B cell (primary cell): ENCODE results near the gene CHRNA5. TPM values are rescaled to one million over a fixed set of nuclear protein-coding genes. Genes with fewer than 3 reads are reported as not detected.

ENCODE experiments used
- ATAC-seq: fragments of 200-7000 bp; cut with Tn5 transposase; one replicate; pipeline ENCODE4 v1.10.0; 2021; ENCODE audit warnings: low read depth, mild to moderate bottlenecking, moderate number of reproducible peaks, moderate library complexity
- CTCF ChIA-PET: fragments of 350-600 bp; sonication (Branson Sonifier 250); formaldehyde crosslinking; loops from one replicate; lab custom pipeline; 2021; ENCODE audit warnings: antibody characterized with exemption, inconsistent platforms; lab: Charles Lee
- POLR2A ChIA-PET: fragments of 350-600 bp; sonication (Branson Sonifier 250); formaldehyde crosslinking; loops from one replicate; lab custom pipeline; 2021; ENCODE audit warnings: antibody characterized with exemption; lab: Charles Lee
- DNase-seq: peaks from one replicate; pipeline ENCODE4 v3.0.0; 2013
- H2AFZ ChIP-seq: 2 replicates; pipeline ENCODE4 v1.6.1; 2012; ENCODE audit warnings: mild to moderate bottlenecking, low read depth, low read length; ENCODE audit not compliant: insufficient read depth, poor library complexity, severe bottlenecking
- H3K27ac ChIP-seq, 2 donors: 1 replicate in 1 of 2; 2 replicates in 1 of 2; pipeline ENCODE4 v1.5.1; 2012 to 2013; ENCODE audit warnings: low read length in 2 of 2, mild to moderate bottlenecking in 2 of 2, moderate library complexity in 1 of 2
- H3K27me3 ChIP-seq, 4 experiments: fragments of 200-600 bp in 1 of 4; sonication (generic) in 1 of 4; replicated peaks in 1 of 4; 1 replicate in 2 of 4; 2 replicates in 2 of 4; pipeline versions ENCODE4 v1.6.1 to v1.7.0; 2013 to 2016; ENCODE audit warnings: low read length in 3 of 4, mild to moderate bottlenecking in 2 of 4, mixed read lengths in 1 of 4, moderate library complexity in 1 of 4; ENCODE audit not compliant: insufficient read depth in 4 of 4, control insufficient read depth in 3 of 4; ENCODE audit errors: control extremely low read depth in 1 of 4
- H3K36me3 ChIP-seq, 2 experiments: replicated peaks in 1 of 2; 1 replicate in 1 of 2; 2 replicates in 1 of 2; pipeline versions ENCODE4 v1.6.1 to v1.7.1; 2013; ENCODE audit warnings: low read length in 1 of 2; ENCODE audit not compliant: insufficient read depth in 2 of 2, control insufficient read depth in 1 of 2; ENCODE audit errors: control extremely low read depth in 1 of 2, extremely low read depth in 1 of 2
- H3K4me1 ChIP-seq, 2 donors: fragments of 200-600 bp in 1 of 2; sonication (generic) in 1 of 2; 1 replicate in 1 of 2; 2 replicates in 1 of 2; pipeline versions ENCODE4 v1.5.1 to v1.6.1; 2013 to 2017; ENCODE audit warnings: low read length in 2 of 2; ENCODE audit not compliant: control insufficient read depth in 2 of 2, insufficient read depth in 2 of 2
- H3K4me2 ChIP-seq: replicated peaks from 2 replicates; pipeline ENCODE3; 2012; ENCODE audit warnings: mild to moderate bottlenecking, low read depth, low read length; ENCODE audit not compliant: poor library complexity, severe bottlenecking
- H3K4me3 ChIP-seq, 5 experiments: fragments of 200-600 bp in 1 of 5; sonication (generic) in 1 of 5; 1 replicate in 3 of 5; 2 replicates in 2 of 5; pipeline versions ENCODE4 v1.5.1 to v1.7.0; 2011 to 2016; ENCODE audit warnings: low read length in 4 of 5, mild to moderate bottlenecking in 4 of 5, low read depth in 2 of 5, control low read depth in 1 of 5, moderate library complexity in 1 of 5; ENCODE audit not compliant: insufficient read depth in 1 of 5; ENCODE audit errors: control extremely low read depth in 1 of 5, extremely low read depth in 1 of 5
- H3K79me2 ChIP-seq: fragments of 200-600 bp; sonication (generic); one replicate; pipeline ENCODE4 v1.6.0; 2016; ENCODE audit warnings: low read length; ENCODE audit not compliant: control insufficient read depth, insufficient read depth
- H3K9ac ChIP-seq: fragments of 200-600 bp; sonication (generic); 2 replicates; pipeline ENCODE4 v1.6.1; 2017; ENCODE audit warnings: mild to moderate bottlenecking, low read length, moderate library complexity
- H3K9me3 ChIP-seq, 3 donors: one replicate each; pipeline versions ENCODE4 v1.6.1 to v1.7.1; 2013; ENCODE audit warnings: low read length in 2 of 3; ENCODE audit not compliant: control insufficient read depth in 2 of 3, insufficient read depth in 1 of 3; ENCODE audit errors: control extremely low read depth in 1 of 3
- H4K20me1 ChIP-seq: 2 replicates; pipeline ENCODE4 v1.6.0; 2012; ENCODE audit warnings: mild to moderate bottlenecking, low read length; ENCODE audit not compliant: insufficient read depth, control insufficient read depth, poor library complexity, severe bottlenecking
- H3K27ac Mint-ChIP-seq: one replicate; pipeline ENCODE4 v1.8.0; 2021; ENCODE audit warnings: mixed read lengths
- H3K27me3 Mint-ChIP-seq: one replicate; pipeline ENCODE4 v1.8.0; 2021; ENCODE audit warnings: mixed read lengths
- H3K4me1 Mint-ChIP-seq: one replicate; pipeline ENCODE4 v1.8.0; 2021; ENCODE audit warnings: mixed read lengths
- H3K4me3 Mint-ChIP-seq: one replicate; pipeline ENCODE4 v1.8.0; 2021; ENCODE audit warnings: mixed read lengths
- H3K9me3 Mint-ChIP-seq: one replicate; pipeline ENCODE4 v1.8.0; 2022; ENCODE audit warnings: mixed read lengths; ENCODE audit not compliant: insufficient read depth
- EZH2 ChIP-seq: IDR thresholded peaks from 2 replicates; pipeline ENCODE4 v1.6.1; 2012; ENCODE audit warnings: borderline replicate concordance, low read depth, mild to moderate bottlenecking, moderate library complexity, low read length; ENCODE audit not compliant: insufficient read depth, poor library complexity, severe bottlenecking
- WGBS: methylation state at CpG from one replicate; pipeline ENCODE4 v1.1.5; 2013; ENCODE audit warnings: missing lambda C conversion rate; ENCODE audit not compliant: insufficient coverage; 5-methylcytosine and 5-hydroxymethylcytosine counted together
- intact Hi-C: fragments of 100-400 bp; cut with micrococcal nuclease; formaldehyde crosslinking; loops from one replicate; pipeline ENCODE4 v1.10.0; 2022
- polyA plus RNA-seq: library from polyadenylated mRNA; depleted of rRNA; stranded (reverse); fragments of >200 nt; gene quantifications from 2 replicates; pipeline ENCODE4 v1.2.3, GENCODE V29; 2012
- total RNA-seq, 2 donors: library from RNA; stranded (reverse); fragments of 120-200 nt in 1 of 2; gene quantifications; 1 replicate in 1 of 2; 2 replicates in 1 of 2; pipeline versions ENCODE4 v1.2.3 to v1.2.4, GENCODE V29; 2013 to 2022
- TF ChIP-seq, protein P1 (sequence below): fragments of 200-600 bp; IDR thresholded peaks from one replicate; pipeline ENCODE4 v1.8.0; 2022; ENCODE audit warnings: antibody characterized with exemption, mild to moderate bottlenecking

CHRNA5 gene
- total and polyA plus RNA-seq, 2 donors (not counting 1 experiment from before 2014, with no cell fraction given), result 0.09 to 1.2 TPM

DNA sequence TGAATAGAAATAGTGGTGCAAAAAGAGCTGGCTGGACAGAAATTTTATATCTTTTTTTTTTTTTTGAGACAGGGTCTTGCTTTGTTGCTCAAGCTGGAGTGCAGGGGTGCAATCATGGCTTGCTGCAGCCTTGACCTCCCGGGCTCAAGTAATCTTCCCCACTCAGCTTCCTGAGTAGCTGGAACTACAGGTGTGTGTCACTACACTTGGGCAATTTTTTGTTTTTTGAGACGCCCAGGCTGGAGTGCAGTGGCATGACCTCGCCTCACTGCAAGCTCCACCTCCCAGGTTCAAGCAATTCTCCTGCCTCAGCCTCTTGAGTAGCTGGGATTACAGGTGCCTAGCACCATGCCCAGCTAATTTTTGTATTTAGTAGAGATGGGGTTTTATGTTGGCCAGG is 33.0 kb downstream of the CHRNA5 start:
- Mint-ChIP-seq H3K27ac (no peak overlapping the region), H3K4me1 (no peaks in the 10 kb centered on the region), H3K9me3 (no peaks in the 10 kb centered on the region), H3K27me3 (peaks cover 4% of the 10 kb centered on the region), H3K4me3 (no peak overlapping the region)
- Histone ChIP-seq H3K36me3 (no peaks in the 10 kb centered on the region), H3K27ac (no peak overlapping the region), H2AFZ (no peak overlapping the region), H3K9me3 (no peaks in the 10 kb centered on the region), H3K4me1 (no peaks in the 10 kb centered on the region), H3K4me3 (no peak overlapping the region), H3K27me3 (peaks cover 0 to 1% (median 0%) of the 10 kb centered on the region in 4 experiments), H3K79me2 (no peaks in the 10 kb centered on the region), H3K4me2 (no peak overlapping the region), H3K9ac (no peak overlapping the region), H4K20me1 (no peaks in the 10 kb centered on the region)
- TF ChIP-seq, protein P1, sequence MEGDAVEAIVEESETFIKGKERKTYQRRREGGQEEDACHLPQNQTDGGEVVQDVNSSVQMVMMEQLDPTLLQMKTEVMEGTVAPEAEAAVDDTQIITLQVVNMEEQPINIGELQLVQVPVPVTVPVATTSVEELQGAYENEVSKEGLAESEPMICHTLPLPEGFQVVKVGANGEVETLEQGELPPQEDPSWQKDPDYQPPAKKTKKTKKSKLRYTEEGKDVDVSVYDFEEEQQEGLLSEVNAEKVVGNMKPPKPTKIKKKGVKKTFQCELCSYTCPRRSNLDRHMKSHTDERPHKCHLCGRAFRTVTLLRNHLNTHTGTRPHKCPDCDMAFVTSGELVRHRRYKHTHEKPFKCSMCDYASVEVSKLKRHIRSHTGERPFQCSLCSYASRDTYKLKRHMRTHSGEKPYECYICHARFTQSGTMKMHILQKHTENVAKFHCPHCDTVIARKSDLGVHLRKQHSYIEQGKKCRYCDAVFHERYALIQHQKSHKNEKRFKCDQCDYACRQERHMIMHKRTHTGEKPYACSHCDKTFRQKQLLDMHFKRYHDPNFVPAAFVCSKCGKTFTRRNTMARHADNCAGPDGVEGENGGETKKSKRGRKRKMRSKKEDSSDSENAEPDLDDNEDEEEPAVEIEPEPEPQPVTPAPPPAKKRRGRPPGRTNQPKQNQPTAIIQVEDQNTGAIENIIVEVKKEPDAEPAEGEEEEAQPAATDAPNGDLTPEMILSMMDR, result no peak
- TF ChIP-seq EZH2, result no peak
- 95% methylated on average over 2 of the region's 3 CpGs for WGBS
- ATAC-seq (no peak), DNase-seq (no peak)
- ChIA-PET CTCF (interaction anchor here (0.7 kb wide), 2 partner anchors 82 to 84 kb away, joined by 3 to 5 read pairs; no protein-coding TSS in a partner anchor), POLR2A (no interaction called here)
- intact Hi-C loops, result no loop called here

DNA sequence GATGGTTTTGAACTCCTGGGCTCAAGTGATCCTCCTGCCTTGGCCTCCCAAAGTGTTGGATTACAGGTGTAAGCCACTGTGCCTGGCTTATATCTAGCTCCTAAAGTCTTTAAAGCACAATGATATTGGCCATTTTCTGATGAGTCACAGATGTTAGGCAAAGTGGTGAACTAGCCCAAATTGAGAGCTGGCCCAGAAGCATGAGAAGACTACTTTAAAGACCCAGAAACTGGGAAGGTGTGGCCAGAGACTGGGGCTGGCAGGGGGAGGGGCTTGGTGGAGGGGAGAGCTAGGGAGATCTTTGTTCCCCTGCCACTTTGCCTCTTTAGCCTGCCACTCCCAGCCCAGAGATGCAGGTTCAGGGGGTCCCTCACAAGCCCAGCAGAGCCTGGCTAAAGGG is 33.9 kb downstream of the CHRNA5 start:
- CTCF ChIA-PET, result interaction anchor here (0.5 kb wide), 1 partner anchor 38 kb away, joined by 3 read pairs; no protein-coding TSS in a partner anchor

More for the DNA sequence above, 33.9 kb downstream of the CHRNA5 start:
- Histone ChIP-seq H3K4me1 (no peaks in the 10 kb centered on the region), H3K36me3 (no peaks in the 10 kb centered on the region), H3K4me2 (no peak overlapping the region), H3K27me3 (peaks cover 0 to 8% (median 1%) of the 10 kb centered on the region in 4 experiments), H4K20me1 (no peaks in the 10 kb centered on the region), H3K4me3 (no peak overlapping the region), H3K27ac (no peak overlapping the region), H2AFZ (no peak overlapping the region), H3K79me2 (no peaks in the 10 kb centered on the region), H3K9me3 (no peaks in the 10 kb centered on the region), H3K9ac (no peak overlapping the region)
- ATAC-seq (no peak), DNase-seq (no peak)
- Mint-ChIP-seq H3K27ac (no peak overlapping the region), H3K9me3 (no peaks in the 10 kb centered on the region), H3K27me3 (peaks cover 13% of the 10 kb centered on the region), H3K4me1 (no peaks in the 10 kb centered on the region), H3K4me3 (no peak overlapping the region)
- intact Hi-C loops, result no loop called here
- no peak for TF ChIP-seq EZH2
- TF ChIP-seq, protein P1, result no peak
- POLR2A ChIA-PET, result no interaction called here
